Thoracic aorta (tissue), 2 donors: ENCODE data around the gene FBXL5. TPM values are rescaled to one million over a fixed set of nuclear protein-coding genes. Genes with fewer than 3 reads are reported as not detected.

Experiments used
- ATAC-seq: fragments of 150-250 bp; one replicate; pipeline ENCODE4 v1.8.0; 2017; ENCODE audit warnings: low read depth; ENCODE audit not compliant: insufficient number of reproducible peaks, low FRiP score
- DNase-seq: peaks from one replicate; pipeline ENCODE4 v3.0.0-alpha.2; 2020; ENCODE audit warnings: low spot score
- H3K27ac ChIP-seq, 2 donors: fragments of 200-600 bp; sonication (generic); 1 replicate in 1 of 2; 2 replicates in 1 of 2; pipeline ENCODE4 v1.5.1; 2016; ENCODE audit warnings: mild to moderate bottlenecking in 2 of 2, moderate library complexity in 2 of 2
- H3K27me3 ChIP-seq: fragments of 200-600 bp; sonication (generic); replicated peaks from 2 replicates; pipeline ENCODE4 v1.6.0; 2016; ENCODE audit warnings: mild to moderate bottlenecking; ENCODE audit not compliant: insufficient read depth
- H3K36me3 ChIP-seq: fragments of 200-600 bp; sonication (generic); one replicate; pipeline ENCODE4 v1.5.1; 2016
- H3K4me1 ChIP-seq, 2 donors: fragments of 200-600 bp; sonication (generic); 1 replicate in 1 of 2; 2 replicates in 1 of 2; pipeline versions ENCODE4 v1.5.1 to v1.6.0; 2016; ENCODE audit warnings: low read depth in 2 of 2, mild to moderate bottlenecking in 1 of 2; ENCODE audit not compliant: control insufficient read depth in 1 of 2
- H3K4me3 ChIP-seq: fragments of 200-600 bp; sonication (generic); 2 replicates; pipeline ENCODE4 v1.5.1; 2016; ENCODE audit warnings: mild to moderate bottlenecking
- H3K9me3 ChIP-seq: fragments of 200-600 bp; sonication (generic); 2 replicates; pipeline ENCODE4 v1.5.1; 2016
- CTCF ChIP-seq: fragments of 200-600 bp; sonication (generic); IDR thresholded peaks from one replicate; pipeline ENCODE4 v1.5.1; 2019; ENCODE audit warnings: antibody characterized with exemption
- total RNA-seq, 2 donors: library from RNA; depleted of rRNA; stranded (reverse); fragments of >200 nt; gene quantifications; one replicate each; pipeline versions ENCODE4 v1.1.0 to v1.2.3, GENCODE V29; 2016

FBXL5 gene
- total RNA-seq, 2 donors from 2014 or later: 136 to 147 TPM

- Histone ChIP-seq H3K4me3 (no peak overlapping the region), H3K27ac (no peak overlapping the region), H3K27me3 (no peaks in the 10 kb centered on the region), H3K4me1 (peaks cover 3 to 6% of the 10 kb centered on the region in 2 donors), H3K9me3 (no peaks in the 10 kb centered on the region), H3K36me3 (no peaks in the 10 kb centered on the region)
- DNase-seq (no peak), ATAC-seq (no peak)
- no peak for TF ChIP-seq CTCF
Measured at GRCh38 chr4:15665753-15666365, 10.7 kb upstream of the FBXL5 start.

GRCh38 chr4:15659768-15660570 is 4.8 kb upstream of the FBXL5 start:
- Histone ChIP-seq H3K4me3 (no peak overlapping the region), H3K9me3 (no peaks in the 10 kb centered on the region), H3K27ac (no peak overlapping the region), H3K4me1 (peaks cover 11 to 28% of the 10 kb centered on the region in 2 donors), H3K27me3 (no peaks in the 10 kb centered on the region), H3K36me3 (no peaks in the 10 kb centered on the region)
- ATAC-seq: no peak
- DNase-seq: no peak
- no peak for TF ChIP-seq CTCF

GRCh38 chr4:15658781-15659180 is 3.6 kb upstream of the FBXL5 start:
- TF ChIP-seq CTCF: no peak
- Histone ChIP-seq H3K36me3 (no peaks in the 10 kb centered on the region), H3K4me3 (no peak overlapping the region), H3K27me3 (no peaks in the 10 kb centered on the region), H3K9me3 (no peaks in the 10 kb centered on the region), H3K4me1 (peaks cover 11 to 28% of the 10 kb centered on the region in 2 donors), H3K27ac (no peak overlapping the region)
- no peak for DNase-seq
- no peak for ATAC-seq

GRCh38 chr4:15658136-15658770 is 3.1 kb upstream of the FBXL5 start:
- Histone ChIP-seq H3K4me3 (no peak overlapping the region), H3K27me3 (no peaks in the 10 kb centered on the region)
- DNase-seq: no peak

More at GRCh38 chr4:15658136-15658770, 3.1 kb upstream of the FBXL5 start:
- Histone ChIP-seq H3K9me3 (no peaks in the 10 kb centered on the region), H3K4me1 (peaks cover 12 to 30% of the 10 kb centered on the region in 2 donors), H3K27ac (peak overlapping the region; percentile 30 to 55), H3K36me3 (no peaks in the 10 kb centered on the region)
- TF ChIP-seq CTCF: no peak
- no peak for ATAC-seq
